MCF 10A (cell line): ENCODE results near the gene USH2A. TPM values are rescaled to one million over a fixed set of nuclear protein-coding genes. Genes with fewer than 3 reads are reported as not detected.

Source experiments
- BruUV-seq: library from RNA; stranded (reverse); fragments of 400-500 nt; replicated peaks from 2 replicates; lab custom pipeline; 2021; lab: Mats Ljungman, UMichigan
- CTCF ChIA-PET: fragments of 300-600 bp; sonication (Branson Sonifier 250); formaldehyde crosslinking; extraction: SDS; loops from one replicate; lab custom pipeline; 2021; ENCODE audit warnings: antibody characterized with exemption, inconsistent platforms; lab: Yijun Ruan, JAX
- POLR2A ChIA-PET: fragments of 300-600, 350-650 bp; sonication (Branson Sonifier 250); formaldehyde crosslinking; extraction: SDS; loops from one replicate; lab custom pipeline; 2020; ENCODE audit warnings: antibody characterized with exemption, inconsistent platforms; lab: Yijun Ruan, JAX
- DNase-seq: peaks from one replicate; pipeline ENCODE4 v3.0.0-alpha.2; 2018; ENCODE audit not compliant: unreplicated experiment
- H3K27ac Mint-ChIP-seq: one replicate; pipeline ENCODE4 v1.8.0; 2022; ENCODE audit warnings: mild to moderate bottlenecking, low read depth, mixed read lengths; ENCODE audit not compliant: unreplicated experiment
- H3K27me3 Mint-ChIP-seq: one replicate; pipeline ENCODE4 v1.8.0; 2022; ENCODE audit warnings: mixed read lengths; ENCODE audit not compliant: insufficient read depth, unreplicated experiment
- H3K36me3 Mint-ChIP-seq: one replicate; pipeline ENCODE4 v1.8.0; 2022; ENCODE audit warnings: mild to moderate bottlenecking, moderate library complexity, mixed read lengths; ENCODE audit not compliant: insufficient read depth, unreplicated experiment
- H3K4me1 Mint-ChIP-seq: one replicate; pipeline ENCODE4 v1.8.0; 2022; ENCODE audit warnings: mixed read lengths; ENCODE audit not compliant: insufficient read depth, unreplicated experiment
- H3K4me3 Mint-ChIP-seq: one replicate; pipeline ENCODE4 v1.8.0; 2022; ENCODE audit warnings: mild to moderate bottlenecking, moderate library complexity, mixed read lengths; ENCODE audit not compliant: unreplicated experiment
- H3K9me3 Mint-ChIP-seq: one replicate; pipeline ENCODE4 v1.8.0; 2022; ENCODE audit warnings: mixed read lengths; ENCODE audit not compliant: unreplicated experiment
- intact Hi-C: fragments of 100-400 bp; cut with micrococcal nuclease; formaldehyde crosslinking; loops from 2 replicates; pipeline ENCODE4 v1.14.1; 2022
- total RNA-seq: library from RNA; stranded (reverse); gene quantifications from 2 replicates; pipeline ENCODE4 v1.2.3, GENCODE V29; 2022
- TF ChIP-seq, protein P1 (sequence below): fragments of 200-600 bp; IDR thresholded peaks from one replicate; pipeline ENCODE4 v1.8.0; 2022; ENCODE audit warnings: antibody characterized with exemption, mild to moderate bottlenecking; ENCODE audit not compliant: unreplicated experiment

USH2A gene
- total RNA-seq, 1 experiment from 2014 or later, result not detected

DNA sequence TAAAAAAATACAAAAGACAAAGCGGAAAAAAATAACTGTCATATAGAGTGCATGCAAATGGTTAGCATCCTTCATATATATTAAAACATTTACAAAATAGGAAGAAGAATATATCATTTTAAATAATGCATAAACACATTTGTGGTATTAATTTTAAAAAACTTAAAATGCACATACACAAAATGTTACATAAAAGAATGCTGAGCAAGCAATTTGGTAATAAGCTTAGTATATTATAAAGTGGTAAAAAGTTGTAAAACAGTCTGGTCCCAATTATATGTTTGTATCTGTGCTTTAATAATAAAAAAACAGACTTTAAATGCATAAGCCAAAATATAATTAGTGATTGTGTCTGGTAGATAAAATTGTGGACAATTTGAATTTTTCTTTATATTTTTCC, 394.6 kb downstream of the USH2A start:
- ChIA-PET POLR2A (no interaction called here), CTCF (no interaction called here)
- no TSS peak for BruUV-seq
- Mint-ChIP-seq H3K27ac (no peak overlapping the region), H3K4me1 (no peaks in the 10 kb centered on the region), H3K4me3 (no peak overlapping the region), H3K36me3 (no peaks in the 10 kb centered on the region), H3K27me3 (peaks cover 55% of the 10 kb centered on the region), H3K9me3 (no peaks in the 10 kb centered on the region)
- TF ChIP-seq, protein P1, sequence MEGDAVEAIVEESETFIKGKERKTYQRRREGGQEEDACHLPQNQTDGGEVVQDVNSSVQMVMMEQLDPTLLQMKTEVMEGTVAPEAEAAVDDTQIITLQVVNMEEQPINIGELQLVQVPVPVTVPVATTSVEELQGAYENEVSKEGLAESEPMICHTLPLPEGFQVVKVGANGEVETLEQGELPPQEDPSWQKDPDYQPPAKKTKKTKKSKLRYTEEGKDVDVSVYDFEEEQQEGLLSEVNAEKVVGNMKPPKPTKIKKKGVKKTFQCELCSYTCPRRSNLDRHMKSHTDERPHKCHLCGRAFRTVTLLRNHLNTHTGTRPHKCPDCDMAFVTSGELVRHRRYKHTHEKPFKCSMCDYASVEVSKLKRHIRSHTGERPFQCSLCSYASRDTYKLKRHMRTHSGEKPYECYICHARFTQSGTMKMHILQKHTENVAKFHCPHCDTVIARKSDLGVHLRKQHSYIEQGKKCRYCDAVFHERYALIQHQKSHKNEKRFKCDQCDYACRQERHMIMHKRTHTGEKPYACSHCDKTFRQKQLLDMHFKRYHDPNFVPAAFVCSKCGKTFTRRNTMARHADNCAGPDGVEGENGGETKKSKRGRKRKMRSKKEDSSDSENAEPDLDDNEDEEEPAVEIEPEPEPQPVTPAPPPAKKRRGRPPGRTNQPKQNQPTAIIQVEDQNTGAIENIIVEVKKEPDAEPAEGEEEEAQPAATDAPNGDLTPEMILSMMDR, result no peak
- no peak for DNase-seq
- intact Hi-C loops, result no loop called here

DNA sequence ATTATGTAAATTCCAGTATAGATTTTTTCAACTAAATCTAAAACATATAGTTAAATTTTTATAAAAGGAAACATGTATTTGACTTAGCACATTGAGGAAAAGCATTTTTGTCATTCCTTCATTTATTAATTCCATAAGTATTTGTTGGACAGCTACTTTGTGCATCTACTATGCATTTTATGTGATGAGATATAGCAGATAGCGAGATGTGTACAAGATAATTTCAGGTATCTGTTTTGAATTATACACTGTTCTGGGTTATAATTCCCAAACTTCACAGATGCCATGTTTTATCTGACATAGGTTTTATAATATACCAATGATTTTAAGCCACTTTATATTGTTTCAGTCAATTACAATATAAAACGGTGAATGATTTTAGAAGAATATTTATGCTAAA, 398.7 kb downstream of the USH2A start:
- TF ChIP-seq, protein P1, result no peak
- BruUV-seq, result no TSS peak
- ChIA-PET POLR2A (no interaction called here), CTCF (interaction anchor here (0.6 to 1.1 kb wide), 3 partner anchors 11 to 645 kb away, joined by 3 to 4 read pairs (median 3); no protein-coding TSS in a partner anchor)
- H3K9me3 Mint-ChIP-seq, result no peaks in the 10 kb centered on the region
- H3K36me3 Mint-ChIP-seq, result no peaks in the 10 kb centered on the region
- intact Hi-C loops, result no loop called here
- no peaks in the 10 kb centered on the region for H3K4me1 Mint-ChIP-seq
- no peak overlapping the region for H3K27ac Mint-ChIP-seq
- no peak for DNase-seq
- H3K4me3 Mint-ChIP-seq, result no peak overlapping the region
- peaks cover 61% of the 10 kb centered on the region for H3K27me3 Mint-ChIP-seq

DNA sequence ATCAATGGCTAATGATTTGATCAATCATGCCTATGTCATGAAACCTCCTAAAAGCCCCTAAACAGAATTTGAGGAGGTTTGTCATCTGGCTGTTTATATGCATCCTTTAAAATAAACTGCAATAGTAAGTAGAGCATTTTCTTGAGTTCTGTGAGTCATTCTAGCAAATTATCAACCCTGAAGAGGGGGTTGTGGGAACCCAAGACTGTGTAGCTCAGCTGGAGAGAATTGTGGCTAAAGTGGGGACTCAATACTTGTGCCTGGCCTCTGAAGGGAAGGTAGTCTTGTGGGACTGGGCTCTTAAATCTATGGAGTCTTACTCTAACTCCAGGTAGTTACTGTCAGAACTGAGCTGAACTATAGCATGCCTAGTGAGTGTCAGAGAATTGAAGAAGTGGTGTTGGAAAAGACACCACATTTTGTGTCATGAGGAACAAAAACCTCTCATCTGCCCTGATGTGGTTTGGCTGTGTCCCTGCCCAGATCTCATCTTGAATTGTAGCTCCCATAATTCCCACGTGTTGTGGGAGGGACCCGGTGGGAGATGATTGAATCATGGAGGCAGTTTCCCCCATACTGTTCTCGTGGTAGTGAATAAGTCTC, 402.4 kb downstream of the USH2A start:
- H3K36me3 Mint-ChIP-seq, result no peaks in the 10 kb centered on the region
- no peak overlapping the region for H3K4me3 Mint-ChIP-seq
- peaks cover 79% of the 10 kb centered on the region for H3K27me3 Mint-ChIP-seq
- CTCF ChIA-PET, result interaction anchor here (0.7 kb wide), 1 partner anchor 19 kb away, joined by 3 read pairs; no protein-coding TSS in a partner anchor
- H3K27ac Mint-ChIP-seq, result no peak overlapping the region
- DNase-seq, result no peak
- H3K9me3 Mint-ChIP-seq, result no peaks in the 10 kb centered on the region
- BruUV-seq, result no TSS peak
- intact Hi-C loops, result no loop called here
- POLR2A ChIA-PET, result no interaction called here
- TF ChIP-seq, protein P1, result no peak
- H3K4me1 Mint-ChIP-seq, result no peaks in the 10 kb centered on the region

DNA sequence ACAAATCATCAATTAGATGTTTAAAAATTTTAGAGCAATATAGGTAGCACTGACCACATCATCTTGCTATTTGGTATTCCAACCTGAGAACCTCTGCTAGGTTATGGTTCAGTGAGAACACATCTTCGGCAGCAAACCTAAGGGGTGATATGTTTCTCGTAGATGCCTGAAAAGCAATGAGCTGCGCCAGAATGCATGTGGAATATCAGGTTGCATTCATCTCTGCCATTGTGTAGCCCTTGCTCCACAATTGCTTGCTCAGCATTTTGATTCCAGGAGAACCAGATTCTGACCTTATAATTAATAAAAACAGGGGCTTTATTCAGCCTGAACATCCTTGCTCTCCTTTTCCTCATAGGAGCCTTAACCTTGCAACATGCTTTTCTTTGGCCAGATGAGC, 408.1 kb downstream of the USH2A start:
- no peak for DNase-seq
- CTCF ChIA-PET, result interaction anchor here (0.7 kb wide), 1 partner anchor 85 kb away, joined by 3 read pairs; no protein-coding TSS in a partner anchor
- TF ChIP-seq, protein P1, result no peak
- POLR2A ChIA-PET, result interaction anchor here (0.7 kb wide), 1 partner anchor 23 kb away, joined by 3 read pairs; no protein-coding TSS in a partner anchor
- intact Hi-C loops, result no loop called here
- no peak overlapping the region for H3K4me3 Mint-ChIP-seq
- no peaks in the 10 kb centered on the region for H3K9me3 Mint-ChIP-seq
- peaks cover 60% of the 10 kb centered on the region for H3K27me3 Mint-ChIP-seq
- no peaks in the 10 kb centered on the region for H3K36me3 Mint-ChIP-seq
- BruUV-seq, result no TSS peak
- peaks cover 10% of the 10 kb centered on the region for H3K4me1 Mint-ChIP-seq
- H3K27ac Mint-ChIP-seq, result no peak overlapping the region
